Testis (tissue), 3 donors: Measurements from ENCODE around the gene HOXD11. TPM values are rescaled to one million over a fixed set of nuclear protein-coding genes. Genes with fewer than 3 reads are reported as not detected.

Source experiments
- DNase-seq: peaks from one replicate; pipeline ENCODE4 v3.0.0-alpha.2; 2019
- H3K27ac ChIP-seq, 2 donors: fragments of 200-600 bp; sonication (generic); one replicate each; pipeline ENCODE4 v1.5.1; 2019
- H3K27me3 ChIP-seq: fragments of 200-600 bp; sonication (generic); one replicate; pipeline ENCODE4 v1.5.1; 2019
- H3K36me3 ChIP-seq: fragments of 200-600 bp; sonication (generic); one replicate; pipeline ENCODE4 v1.5.1; 2017; ENCODE audit warnings: low read depth; ENCODE audit errors: missing control alignments
- H3K4me1 ChIP-seq: fragments of 200-600 bp; sonication (generic); one replicate; pipeline ENCODE4 v1.5.1; 2019
- H3K4me3 ChIP-seq, 2 donors: fragments of 200-600 bp; sonication (generic); one replicate each; pipeline ENCODE4 v1.5.1; 2017 to 2019
- H3K9me3 ChIP-seq: fragments of 200-600 bp; sonication (generic); one replicate; pipeline ENCODE4 v1.5.1; 2017
- CTCF ChIP-seq, 3 experiments: fragments of 450-650 bp in 2 of 3; fragments of 200-600 bp in 1 of 3; sonication (generic) in 1 of 3; IDR thresholded peaks; one replicate each; pipeline ENCODE4 v1.5.1; 2016 to 2019; ENCODE audit warnings: antibody characterized with exemption in 3 of 3, mild to moderate bottlenecking in 2 of 3, moderate library complexity in 1 of 3
- POLR2A ChIP-seq: fragments of 450-650 bp; IDR thresholded peaks from one replicate; pipeline ENCODE4 v1.6.1; 2017; ENCODE audit warnings: antibody characterized with exemption, mild to moderate bottlenecking, moderate library complexity
- WGBS, 2 donors: methylation state at CpG; one replicate each; pipeline ENCODE4 v1.1.5; 2018; 5-methylcytosine and 5-hydroxymethylcytosine counted together
- intact Hi-C: fragments of 100-400 bp; cut with DNase I; formaldehyde crosslinking; loops from one replicate; pipeline ENCODE4 v1.15.1; 2023; ENCODE audit warnings: low total_unique reads
- polyA plus RNA-seq: library from polyadenylated mRNA; stranded (reverse); fragments of 350-450 nt; fragmentation: Illumina TruSeq; extraction: RNeasy Lipid Tissue Mini Kit (QIAGEN cat#74804); gene quantifications from one replicate; pipeline ENCODE4 v1.2.3, GENCODE V29; 2014; ENCODE audit warnings: low read depth, low replicate concordance; ENCODE audit not compliant: insufficient read depth
- total RNA-seq, 2 donors: library from RNA; depleted of rRNA; stranded (reverse); fragments of >200 nt; gene quantifications; one replicate each; pipeline ENCODE4 v1.2.3, GENCODE V29; 2016

The HOXD11 gene
- total and polyA plus RNA-seq, 3 donors from 2014 or later, result 0.29 to 1.7 (median 0.62) TPM

GRCh38 chr2:176142281-176142680 lies 35.2 kb downstream of the HOXD11 start:
- WGBS, 2 donors, result 68 to 76% methylated on average over 2 of the region's 2 CpGs
- H3K36me3 ChIP-seq, result no peaks in the 10 kb centered on the region
- H3K4me1 ChIP-seq, result no peaks in the 10 kb centered on the region
- no peak for DNase-seq
- no peak overlapping the region for H3K4me3 ChIP-seq
- no peaks in the 10 kb centered on the region for H3K27me3 ChIP-seq
- intact Hi-C loops, result loop anchor here (10.0 kb wide), 1 partner anchor 313 kb away; no protein-coding TSS in a partner anchor
- H3K9me3 ChIP-seq, result no peaks in the 10 kb centered on the region
- TF ChIP-seq POLR2A, result no peak
- TF ChIP-seq CTCF (IDR thresholded peaks at IDR 0.05), result no peak
- H3K27ac ChIP-seq, result no peak overlapping the region

- no peak overlapping the region for H3K4me3 ChIP-seq
- H3K9me3 ChIP-seq, result no peaks in the 10 kb centered on the region
- no peak for TF ChIP-seq CTCF (IDR thresholded peaks at IDR 0.05)
- TF ChIP-seq POLR2A, result no peak
- DNase-seq, result no peak
- no peaks in the 10 kb centered on the region for H3K36me3 ChIP-seq
- no peak overlapping the region for H3K27ac ChIP-seq
- H3K27me3 ChIP-seq, result no peaks in the 10 kb centered on the region
- peaks cover 20% of the 10 kb centered on the region for H3K4me1 ChIP-seq
- intact Hi-C loops, result loop anchor here (10.0 kb wide), 1 partner anchor 309 kb away; no protein-coding TSS in a partner anchor
- WGBS, 2 donors, result 76 to 84% methylated on average over 4 of the region's 4 CpGs
Observed at GRCh38 chr2:176145085-176145969, 38.2 kb downstream of the HOXD11 start.

GRCh38 chr2:176146101-176146500 lies 39.0 kb downstream of the HOXD11 start:
- H3K4me1 ChIP-seq, result peaks cover 21% of the 10 kb centered on the region
- no peaks in the 10 kb centered on the region for H3K27me3 ChIP-seq
- no peak overlapping the region for H3K4me3 ChIP-seq
- no peaks in the 10 kb centered on the region for H3K36me3 ChIP-seq
- intact Hi-C loops, result loop anchor here (10.0 kb wide), 1 partner anchor 309 kb away; no protein-coding TSS in a partner anchor
- WGBS, 2 donors, result 62 to 63% methylated on average over 6 of the region's 6 CpGs
- TF ChIP-seq POLR2A (no peak), CTCF (IDR thresholded peaks at IDR 0.05) (no peak)
- H3K27ac ChIP-seq, result no peak overlapping the region
- no peaks in the 10 kb centered on the region for H3K9me3 ChIP-seq
- DNase-seq, result no peak

- H3K27ac ChIP-seq, result no peak overlapping the region
- H3K4me3 ChIP-seq, result no peak overlapping the region
- no peaks in the 10 kb centered on the region for H3K27me3 ChIP-seq
- intact Hi-C loops, result loop anchor here (10.0 kb wide), 1 partner anchor 308 kb away; no protein-coding TSS in a partner anchor
- H3K9me3 ChIP-seq, result no peaks in the 10 kb centered on the region
- no peaks in the 10 kb centered on the region for H3K36me3 ChIP-seq
- TF ChIP-seq POLR2A (no peak), CTCF (IDR thresholded peaks at IDR 0.05) (no peak)
- DNase-seq, result no peak
- H3K4me1 ChIP-seq, result peaks cover 21% of the 10 kb centered on the region
Observed at GRCh38 chr2:176146645-176147044, 39.6 kb downstream of the HOXD11 start.
